GM21825 (cell line): ENCODE results near the gene HES2.
"Not testable (repeated sequence)": the region's sequence is repeated elsewhere in the genome, so short reads cannot be mapped to it uniquely, and the experiment has no call there.

Experiments
- ATAC-seq: cut with Tn5 transposase; IDR thresholded peaks from one replicate; pipeline ENCODE4 v1.9.1; 2021; ENCODE audit warnings: mild to moderate bottlenecking, moderate library complexity; ENCODE audit not compliant: unreplicated experiment

Gene HES2

GRCh38 chr1:6419397-6419803 lies 319 bp downstream of the HES2 start:
- no peak for ATAC-seq

GRCh38 chr1:6418668-6419396 lies 887 bp downstream of the HES2 start:
- no peak for ATAC-seq

DNA sequence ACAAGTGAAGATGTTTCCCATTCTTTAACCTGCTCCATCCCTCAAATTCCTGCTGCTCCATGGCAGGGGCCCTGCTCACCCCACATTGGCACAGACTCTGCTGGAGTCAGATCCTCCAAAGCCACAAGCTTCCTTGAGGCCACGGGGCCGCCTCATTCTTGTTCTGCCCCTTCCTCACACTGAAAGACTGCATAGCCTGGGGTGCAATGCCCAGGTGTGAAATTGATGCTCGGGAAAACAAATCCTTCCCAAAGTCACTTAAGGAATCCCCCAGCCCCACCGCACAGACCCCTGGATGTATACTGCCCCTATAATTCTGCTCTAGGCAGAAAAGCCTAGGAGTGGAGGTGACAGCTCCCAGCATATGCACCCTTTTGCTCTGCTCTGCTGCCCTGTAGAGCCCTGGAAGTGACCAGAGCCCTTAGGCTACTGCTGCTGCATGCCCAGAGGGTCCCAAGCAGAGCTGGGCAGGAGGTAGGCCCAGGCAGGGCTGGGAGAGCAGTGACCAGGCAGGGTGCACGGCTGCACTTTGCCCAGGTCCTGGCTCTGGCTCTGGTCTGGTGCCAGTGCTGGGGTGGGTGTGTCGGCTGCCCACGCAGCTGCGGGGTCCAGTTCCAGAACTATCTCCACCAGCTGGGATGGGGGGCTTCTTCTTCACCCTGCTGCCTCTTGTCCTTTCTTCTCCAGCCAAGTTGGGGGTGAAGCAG lies 1.6 kb downstream of the HES2 start:
- no peak for ATAC-seq

DNA sequence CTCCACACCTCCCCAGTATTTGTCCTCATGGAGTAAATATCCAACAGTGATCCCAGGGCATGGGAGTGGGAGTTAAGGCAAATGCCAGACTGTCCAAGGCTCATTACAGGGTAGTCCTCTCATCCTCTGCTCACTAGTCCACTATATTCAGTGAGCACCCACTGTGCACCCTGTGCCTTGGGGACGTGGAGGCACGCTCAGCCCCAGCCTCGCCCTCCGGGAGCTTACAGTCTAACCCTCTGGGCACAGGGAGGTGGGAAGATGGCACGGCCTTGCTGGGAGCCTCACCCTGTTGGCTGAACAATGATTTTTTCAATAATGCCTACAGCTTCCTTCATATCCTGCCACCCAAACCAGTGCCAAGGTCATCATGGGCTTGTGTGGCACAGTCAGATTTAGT lies 2.8 kb downstream of the HES2 start:
- ATAC-seq, result no peak

GRCh38 chr1:6416295-6416656 lies 3.4 kb downstream of the HES2 start:
- ATAC-seq, result no peak

- ATAC-seq, result no peak
Observed at GRCh38 chr1:6414881-6415626, 4.7 kb downstream of the HES2 start.

GRCh38 chr1:6414443-6414844 lies 5.3 kb downstream of the HES2 start:
- ATAC-seq, result peak; percentile 83

- ATAC-seq, result no peak
Observed at GRCh38 chr1:6412896-6413295, 6.8 kb downstream of the HES2 start.

DNA sequence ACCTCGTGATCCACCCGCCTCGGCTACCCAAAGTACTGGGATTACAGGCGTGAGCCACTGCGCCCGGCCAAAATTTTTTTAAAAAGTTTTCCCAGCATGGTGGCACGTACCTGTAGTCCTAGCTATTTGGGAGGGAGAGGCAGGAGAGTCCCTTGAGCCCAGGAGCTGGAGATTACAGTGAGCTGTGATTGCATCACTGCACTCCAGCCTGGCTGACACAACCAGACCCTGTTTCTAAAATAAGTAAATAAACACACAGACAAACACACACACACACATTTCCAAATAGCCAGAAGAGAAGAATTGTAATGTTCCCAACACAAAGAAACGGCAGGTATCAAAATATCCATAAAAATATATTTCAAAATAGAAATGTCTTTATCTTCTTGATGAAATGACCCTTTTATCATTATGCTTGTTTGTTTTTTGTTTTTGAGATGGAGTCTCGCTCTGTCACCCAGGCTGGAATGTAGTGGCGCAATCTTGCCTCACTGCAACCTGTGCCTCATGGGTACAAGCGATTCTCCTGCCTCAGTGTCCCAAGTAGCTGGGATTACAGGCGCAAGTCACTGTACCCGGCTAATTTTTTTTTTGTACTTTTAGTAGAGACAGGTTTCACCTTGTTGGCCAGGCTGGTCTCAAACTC lies 9.3 kb downstream of the HES2 start:
- ATAC-seq, result no peak

DNA sequence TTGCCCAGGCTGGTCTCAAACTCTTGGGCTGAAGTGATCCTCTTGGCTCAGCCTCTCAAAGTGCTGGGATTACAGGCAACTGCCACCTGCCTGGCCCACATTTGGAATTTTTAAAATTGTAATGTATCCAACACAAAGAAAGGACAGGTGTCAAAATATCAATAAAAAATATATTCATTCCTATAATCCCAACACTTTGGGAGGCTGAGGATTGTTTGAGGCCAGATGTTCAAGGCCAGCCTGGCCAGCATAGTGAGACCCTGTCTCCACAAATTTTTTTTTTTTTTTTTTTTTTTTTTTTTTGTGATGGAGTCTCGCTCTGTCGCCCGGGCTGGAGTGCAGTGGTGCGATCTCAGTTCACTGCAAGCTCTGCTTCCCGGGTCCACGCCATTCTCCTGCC lies 10.0 kb downstream of the HES2 start:
- no peak for ATAC-seq

GRCh38 chr1:6409053-6409452 lies 10.7 kb downstream of the HES2 start:
- no peak for ATAC-seq

- no peak for ATAC-seq
Observed at GRCh38 chr1:6408023-6408422, 11.7 kb downstream of the HES2 start.

DNA sequence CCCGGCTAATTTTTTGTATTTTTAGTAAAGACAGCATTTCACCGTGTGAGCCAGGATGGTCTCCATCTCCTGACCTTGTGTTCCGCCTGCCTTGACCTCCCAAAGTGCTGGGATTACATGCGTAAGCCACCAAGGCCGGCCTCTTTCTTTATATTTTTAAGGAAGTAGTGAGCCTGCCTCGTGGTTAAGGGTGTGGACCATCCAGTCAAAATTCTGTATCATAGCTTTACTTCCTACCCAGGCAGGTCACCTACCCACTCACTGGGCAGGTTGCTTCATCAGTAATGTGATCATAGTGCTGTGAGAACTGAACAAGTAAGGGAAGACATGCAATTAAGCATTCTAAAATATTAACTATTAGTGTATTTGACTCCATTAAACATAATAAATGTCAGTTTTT lies 18.0 kb downstream of the HES2 start:
- no peak for ATAC-seq

- no peak for ATAC-seq
Observed at GRCh38 chr1:6399294-6399693, 20.4 kb downstream of the HES2 start.

- no peak for ATAC-seq
Observed at GRCh38 chr1:6397844-6398441, 21.8 kb downstream of the HES2 start.

DNA sequence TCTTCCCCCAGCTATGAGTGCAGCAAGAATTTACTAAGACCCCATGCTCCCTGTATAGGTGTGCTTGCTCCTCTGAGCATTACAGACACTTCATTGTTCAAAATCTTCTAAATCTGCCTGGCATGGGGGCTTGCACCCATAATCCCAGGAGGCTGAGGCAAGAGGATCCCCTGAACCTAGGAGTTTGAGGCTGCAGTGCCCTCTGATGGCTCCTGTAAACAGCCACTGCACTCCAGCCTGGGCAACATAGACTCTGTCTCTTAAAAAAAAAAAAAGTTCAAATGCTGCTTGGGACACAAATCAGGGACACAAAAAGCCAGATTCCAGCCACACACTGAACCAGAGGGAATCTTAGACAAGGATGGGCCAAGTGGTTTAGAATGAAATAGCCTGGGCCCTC lies 22.7 kb downstream of the HES2 start:
- ATAC-seq, result no peak

DNA sequence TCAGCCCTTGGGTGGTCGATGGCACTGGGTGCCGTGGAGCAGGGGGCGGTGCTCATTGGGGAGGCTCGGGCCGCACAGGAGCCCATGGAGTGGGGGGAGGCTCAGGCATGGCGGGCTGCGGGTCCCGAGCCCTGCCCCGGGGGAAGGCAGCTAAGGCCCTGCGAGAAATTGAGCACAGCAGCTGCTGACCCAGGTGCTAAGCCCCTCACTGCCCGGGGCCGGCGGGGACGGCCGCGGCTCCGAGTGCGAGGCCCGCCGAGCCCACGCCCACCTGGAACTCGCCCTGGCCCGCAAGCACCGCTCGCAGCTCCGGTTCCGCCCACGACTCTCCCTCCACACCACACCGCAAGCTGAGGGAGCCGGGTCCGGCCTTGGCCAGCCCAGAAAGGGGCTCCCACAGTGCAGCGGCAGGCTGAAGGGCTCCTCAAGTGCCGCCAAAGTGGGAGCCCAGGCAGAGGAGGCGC lies 23.9 kb downstream of the HES2 start:
- ATAC-seq, result not testable (repeated sequence)

DNA sequence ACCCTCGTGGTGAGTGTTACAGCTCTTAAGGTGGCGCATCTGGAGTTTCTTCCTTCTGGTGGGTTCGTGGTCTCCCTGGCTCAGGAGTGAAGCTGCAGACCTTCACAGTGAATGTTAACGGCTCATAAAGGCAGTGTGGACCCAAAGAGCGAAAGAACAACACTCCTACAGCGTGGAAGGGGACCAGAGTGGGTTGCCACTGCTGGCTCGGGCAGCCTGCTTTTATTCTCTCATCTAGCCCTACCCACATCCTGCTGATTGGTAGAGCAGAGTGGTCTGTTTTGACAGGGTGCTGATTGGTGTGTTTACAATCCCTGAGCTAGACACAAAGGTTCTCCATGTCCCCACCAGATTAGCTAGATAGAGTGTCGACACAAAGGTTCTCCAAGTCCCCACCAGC lies 24.6 kb downstream of the HES2 start:
- not testable (repeated sequence) for ATAC-seq

DNA sequence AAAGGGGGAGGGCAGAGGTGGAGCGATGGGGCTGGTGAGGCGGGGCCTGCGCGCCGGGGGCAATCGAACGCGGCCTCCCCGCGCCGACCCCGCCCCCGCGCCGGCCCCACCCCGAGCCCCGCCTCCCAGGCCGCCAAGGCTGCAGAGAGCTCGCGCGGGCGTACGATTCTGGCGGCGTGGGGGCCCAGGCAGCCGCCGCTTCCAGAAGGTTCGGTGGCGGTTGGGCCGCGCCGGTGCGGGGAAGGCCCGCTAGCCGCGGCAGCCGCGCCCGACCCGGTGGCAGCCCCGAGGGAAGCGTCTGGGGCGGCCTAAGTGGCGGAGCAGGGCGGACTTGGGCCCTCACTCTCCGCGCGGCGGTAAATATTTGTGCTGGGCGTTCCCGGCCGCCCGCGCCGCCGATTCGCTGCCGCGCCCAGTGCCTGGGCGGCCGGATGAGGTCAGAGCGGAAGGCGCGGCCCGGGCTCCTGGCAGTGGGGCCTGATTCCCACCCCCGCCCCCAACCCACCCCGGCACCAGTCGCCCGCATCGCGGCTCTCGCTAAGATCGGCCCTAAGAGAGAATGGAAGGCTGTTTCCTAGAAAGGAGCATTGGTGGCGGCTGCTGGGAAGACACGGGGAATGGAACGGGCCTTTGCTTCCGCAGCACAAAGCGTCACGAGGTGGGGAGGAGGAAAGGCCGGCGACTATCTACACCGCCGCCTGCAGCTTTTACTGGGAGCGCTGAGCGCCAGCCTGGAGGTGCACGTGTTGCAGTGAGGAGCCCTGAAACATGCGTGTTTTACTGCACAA lies 26.1 kb downstream of the HES2 start, which contains the start of gene ACOT7:
TSS of gene ACOT7 (minus strand) at position 368 of the 788 bp plus-strand sequence. CDS start 368 bp downstream, outside the sequence.
- peak; percentile 72 for ATAC-seq

- no peak for ATAC-seq
Observed at GRCh38 chr1:6392809-6393399, 26.8 kb downstream of the HES2 start.
